ENCODE measurements around the gene KRTAP12-2. TPM values are rescaled to one million over a fixed set of nuclear protein-coding genes. Genes with fewer than 3 reads are reported as not detected.
"Not testable (repeated sequence)": the region's sequence is repeated elsewhere in the genome, so short reads cannot be mapped to it uniquely, and the experiment has no call there.

KRTAP12-2 gene
- total and polyA plus RNA-seq, 2 donors (not counting 3 experiments of a cell fraction or from before 2014, with no cell fraction given), result not detected

GRCh38 chr21:44639331-44639655 is 27.4 kb downstream of the KRTAP12-2 start:
- H3K27me3 ChIP-seq (ENCODE audit: control insufficient read depth in 2 of 2, insufficient read depth in 2 of 2, low read length in 2 of 2), result no peaks in the 10 kb centered on the region
- DNase-seq (ENCODE audit: low read depth, low spot score), result no peak
- ChIA-PET POLR2A (no interaction called here), CTCF (no interaction called here)
- dilution Hi-C loops (cut with MboI; ENCODE audit: extremely low pct_ligation_motif_present, low sequenced_read_pairs) (no loop called here), intact Hi-C loops (cut with micrococcal nuclease) (no loop called here)
- no peak for FAIRE-seq
- H3K36me3 ChIP-seq (ENCODE audit: control insufficient read depth in 2 of 2, extremely low read depth in 1 of 2, insufficient read depth in 2 of 2, low read length in 2 of 2), result no peaks in the 10 kb centered on the region
- H3K4me1 ChIP-seq (ENCODE audit: control insufficient read depth, extremely low read depth, insufficient read depth, low read length), result no peaks in the 10 kb centered on the region
- H3K79me2 ChIP-seq (ENCODE audit: control insufficient read depth, insufficient read depth, low read length), result no peaks in the 10 kb centered on the region
- no peaks in the 10 kb centered on the region for H3K9me3 ChIP-seq (replicated peaks; ENCODE audit: control insufficient read depth, insufficient read depth, low read length)
- H3K4me3 ChIP-seq (replicated peaks in 1 of 3; ENCODE audit: insufficient read depth in 1 of 3, low read depth in 1 of 3, low read length in 3 of 3), result no peak overlapping the region
- no peak overlapping the region for H3K27ac ChIP-seq (ENCODE audit: insufficient read depth, low read depth, low read length)
- no peaks in the 10 kb centered on the region for H3K9me1 ChIP-seq (replicated peaks; ENCODE audit: control insufficient read depth, extremely low read depth, insufficient read depth, low read length)
- no peak overlapping the region for H2AFZ ChIP-seq (ENCODE audit: low read depth, low read length)
- no peaks in the 10 kb centered on the region for H4K20me1 ChIP-seq (replicated peaks; ENCODE audit: control insufficient read depth, extremely low read depth, insufficient read depth, low read length)
- BruUV-seq (replicated peaks), result no TSS peak
- TF ChIP-seq GATA2 (IDR thresholded peaks at IDR 0.05; ENCODE audit: insufficient read depth, insufficient read length, low read depth, low read length) (no peak), POLR2A (IDR thresholded peaks at IDR 0.05; ENCODE audit: low read depth, low read length) (no peak), EZH2 (IDR thresholded peaks at IDR 0.05; ENCODE audit: borderline replicate concordance, low read depth, low read length, severe bottlenecking) (no peak), POLR2AphosphoS5 (IDR thresholded peaks at IDR 0.05; ENCODE audit: insufficient read depth, low read depth, low read length) (no peak), MYC (IDR thresholded peaks at IDR 0.05; ENCODE audit: low read depth, low read length) (no peak), JUN (IDR thresholded peaks at IDR 0.05; ENCODE audit: borderline replicate concordance, insufficient read depth, insufficient read length, low read depth) (no peak), FOS (IDR thresholded peaks at IDR 0.05; ENCODE audit: borderline replicate concordance, insufficient read depth, low read length) (no peak), CTCF (IDR thresholded peaks at IDR 0.05; ENCODE audit: extremely low read depth in 1 of 2, insufficient read depth in 1 of 2, low read depth in 1 of 2, low read length in 2 of 2) (no peak)
- TF ChIP-seq, protein P1, sequence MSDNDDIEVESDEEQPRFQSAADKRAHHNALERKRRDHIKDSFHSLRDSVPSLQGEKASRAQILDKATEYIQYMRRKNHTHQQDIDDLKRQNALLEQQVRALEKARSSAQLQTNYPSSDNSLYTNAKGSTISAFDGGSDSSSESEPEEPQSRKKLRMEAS (IDR thresholded peaks at IDR 0.05; ENCODE audit: insufficient read depth, insufficient read length), result no peak
- no peak overlapping the region for H3K4me2 ChIP-seq (ENCODE audit: insufficient read depth, low read length)
- H3K9ac ChIP-seq (replicated peaks; ENCODE audit: extremely low read depth, insufficient read depth, low read length), result no peak overlapping the region

GRCh38 chr21:44638506-44639330 is 28.0 kb downstream of the KRTAP12-2 start:
- H3K9me1 ChIP-seq (replicated peaks; ENCODE audit: control insufficient read depth, extremely low read depth, insufficient read depth, low read length); FAIRE-seq; CTCF ChIA-PET; H3K4me2 ChIP-seq (ENCODE audit: insufficient read depth, low read length); dilution Hi-C loops (cut with MboI; ENCODE audit: extremely low pct_ligation_motif_present, low sequenced_read_pairs); H3K79me2 ChIP-seq (ENCODE audit: control insufficient read depth, insufficient read depth, low read length); H3K27me3 ChIP-seq (ENCODE audit: control insufficient read depth in 2 of 2, insufficient read depth in 2 of 2, low read length in 2 of 2); BruUV-seq (replicated peaks); DNase-seq (ENCODE audit: low read depth, low spot score); intact Hi-C loops (cut with micrococcal nuclease); H3K9me3 ChIP-seq (replicated peaks; ENCODE audit: control insufficient read depth, insufficient read depth, low read length); H3K27ac ChIP-seq (ENCODE audit: insufficient read depth, low read depth, low read length); H3K4me1 ChIP-seq (ENCODE audit: control insufficient read depth, extremely low read depth, insufficient read depth, low read length); POLR2A ChIA-PET; H2AFZ ChIP-seq (ENCODE audit: low read depth, low read length); H3K36me3 ChIP-seq (ENCODE audit: control insufficient read depth in 2 of 2, extremely low read depth in 1 of 2, insufficient read depth in 2 of 2, low read length in 2 of 2); H3K9ac ChIP-seq (replicated peaks; ENCODE audit: extremely low read depth, insufficient read depth, low read length); H3K4me3 ChIP-seq (replicated peaks in 1 of 3; ENCODE audit: insufficient read depth in 1 of 3, low read depth in 1 of 3, low read length in 3 of 3); H4K20me1 ChIP-seq (replicated peaks; ENCODE audit: control insufficient read depth, extremely low read depth, insufficient read depth, low read length): not testable (repeated sequence)

Measured in endothelial cell of umbilical vein (primary cell).